Body of pancreas (tissue), 4 donors: ENCODE measurements around the gene C1QTNF12. TPM values are rescaled to one million over a fixed set of nuclear protein-coding genes. Genes with fewer than 3 reads are reported as not detected.

Experiments
- ATAC-seq: fragments of 150-250 bp; one replicate; pipeline ENCODE4 v1.9.1; 2016
- DNase-seq, 4 donors: peaks; one replicate each; pipeline ENCODE4 v3.0.0-alpha.2; 2019
- H3K27ac ChIP-seq, 4 donors: fragments of 200-600 bp; sonication (generic); 1 replicate in 3 of 4; 2 replicates in 1 of 4; pipeline versions ENCODE4 v1.5.1 to v1.6.1; 2016 to 2019; ENCODE audit warnings: mild to moderate bottlenecking in 1 of 4, mixed read lengths in 1 of 4, moderate library complexity in 1 of 4
- H3K27me3 ChIP-seq, 2 donors: fragments of 200-600 bp; sonication (generic); one replicate each; pipeline ENCODE4 v1.6.0; 2016; ENCODE audit warnings: mild to moderate bottlenecking in 1 of 2
- H3K36me3 ChIP-seq, 2 donors: fragments of 200-600 bp; sonication (generic); replicated peaks in 1 of 2; 2 replicates each; pipeline ENCODE4 v1.5.1; 2016; ENCODE audit warnings: low read depth in 2 of 2; ENCODE audit not compliant: insufficient read depth in 1 of 2
- H3K4me1 ChIP-seq: fragments of 200-600 bp; sonication (generic); one replicate; pipeline ENCODE4 v1.6.0; 2016
- H3K4me3 ChIP-seq, 2 donors: fragments of 200-600 bp; sonication (generic); 1 replicate in 1 of 2; 2 replicates in 1 of 2; pipeline ENCODE4 v1.5.1; 2016 to 2019
- H3K9me3 ChIP-seq, 3 donors: fragments of 200-600 bp; sonication (generic); 1 replicate in 2 of 3; 2 replicates in 1 of 3; pipeline ENCODE4 v1.5.1; 2016
- CTCF ChIP-seq, 7 experiments: fragments of 450-650 bp in 4 of 7; fragments of 200-600 bp in 3 of 7; sonication (generic) in 3 of 7; IDR thresholded peaks; one replicate each; pipeline ENCODE4 v1.5.1; 2016 to 2019; ENCODE audit warnings: antibody characterized with exemption in 7 of 7
- POLR2A ChIP-seq, 3 donors: fragments of 450-650 bp; IDR thresholded peaks; one replicate each; pipeline ENCODE4 v1.6.1; 2016; ENCODE audit warnings: antibody characterized with exemption in 3 of 3, mild to moderate bottlenecking in 2 of 3
- WGBS, 2 donors: methylation state at CpG; one replicate each; pipeline ENCODE4 v1.1.5; 2017; 5-methylcytosine and 5-hydroxymethylcytosine counted together
- intact Hi-C: fragments of 100-400 bp; cut with DNase I; formaldehyde crosslinking; loops from one replicate; pipeline ENCODE4 v1.15.1; 2023
- total RNA-seq, 2 donors: library from RNA; depleted of rRNA; stranded (reverse); fragments of >200 nt; gene quantifications; one replicate each; pipeline ENCODE4 v1.1.0, GENCODE V29; 2016

The C1QTNF12 gene
- not detected for total RNA-seq

GRCh38 chr1:1246577-1247340, at the start of gene C1QTNF12:
TSS of gene C1QTNF12 (minus strand) at chr1:1246722. CDS start at chr1:1246690, 32 bp downstream.
- intact Hi-C loops = no loop called here
- WGBS, 2 donors = 0 to 4% methylated on average over 2 to 64 of the region's 74 CpGs
- DNase-seq (no peak), ATAC-seq (no peak)
- Histone ChIP-seq H3K36me3 (no peaks in the 10 kb centered on the region), H3K9me3 (no peaks in the 10 kb centered on the region), H3K4me1 (no peaks in the 10 kb centered on the region), H3K27ac (no peak within 1 kb of the TSS), H3K27me3 (no peaks in the 10 kb centered on the region), H3K4me3 (no peak within 1 kb of the TSS)
- no peak for TF ChIP-seq POLR2A (IDR thresholded peaks at IDR 0.05)
- no peak for TF ChIP-seq CTCF (IDR thresholded peaks at IDR 0.05)

DNA sequence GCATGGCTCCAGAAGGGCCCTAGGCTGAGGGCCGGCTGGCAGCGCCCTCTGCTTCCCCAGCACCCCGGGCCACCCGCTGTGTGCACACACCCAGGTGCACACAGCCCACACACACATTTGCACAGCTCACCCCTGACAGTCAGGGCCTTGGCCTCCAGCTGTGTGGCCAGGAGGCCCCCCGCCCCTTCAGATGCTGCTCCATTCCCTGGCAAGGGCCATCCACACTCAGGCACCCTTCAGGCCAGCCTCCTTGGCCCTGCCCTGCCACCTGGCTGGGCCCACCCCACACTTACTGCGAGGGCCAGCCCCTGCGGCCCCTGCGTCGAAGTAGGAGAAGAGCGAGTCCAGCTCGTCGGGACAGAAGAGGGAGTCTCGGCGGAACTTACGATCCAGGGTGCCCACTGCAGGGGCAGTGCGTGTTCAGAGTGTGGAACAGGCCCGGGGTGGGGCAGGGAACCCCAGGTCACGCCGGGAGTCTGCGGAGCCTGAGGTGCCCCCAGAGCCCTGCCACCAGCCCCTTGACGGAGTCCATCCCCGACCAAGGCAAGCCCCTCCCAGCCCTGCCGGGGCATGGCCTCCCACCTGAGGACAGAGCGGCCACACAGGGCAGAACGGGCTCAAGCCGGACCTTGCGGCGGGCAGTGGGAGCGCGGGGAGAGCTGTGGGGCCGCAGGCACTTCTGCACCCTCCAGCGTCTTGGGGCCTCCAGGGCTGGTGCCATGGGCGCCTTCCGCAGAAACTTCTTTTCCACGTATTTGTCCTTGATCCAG, 48.8 kb upstream of the C1QTNF12 start:
- peaks cover 11% of the 10 kb centered on the region for H3K4me1 ChIP-seq
- no peak for TF ChIP-seq POLR2A (IDR thresholded peaks at IDR 0.05)
- TF ChIP-seq CTCF (IDR thresholded peaks at IDR 0.05) = no peak
- ATAC-seq (no peak), DNase-seq (no peak)
- intact Hi-C loops = loop anchor here (10.0 kb wide), 2 partner anchors 261 to 311 kb away; partner anchors contain the start of gene PERM1
- WGBS, 2 donors = 92 to 96% methylated on average over 25 to 35 of the region's 35 CpGs
- no peaks in the 10 kb centered on the region for H3K36me3 ChIP-seq
- no peak overlapping the region for H3K27ac ChIP-seq
- no peaks in the 10 kb centered on the region for H3K9me3 ChIP-seq
- H3K27me3 ChIP-seq = no peaks in the 10 kb centered on the region
- no peak overlapping the region for H3K4me3 ChIP-seq

DNA sequence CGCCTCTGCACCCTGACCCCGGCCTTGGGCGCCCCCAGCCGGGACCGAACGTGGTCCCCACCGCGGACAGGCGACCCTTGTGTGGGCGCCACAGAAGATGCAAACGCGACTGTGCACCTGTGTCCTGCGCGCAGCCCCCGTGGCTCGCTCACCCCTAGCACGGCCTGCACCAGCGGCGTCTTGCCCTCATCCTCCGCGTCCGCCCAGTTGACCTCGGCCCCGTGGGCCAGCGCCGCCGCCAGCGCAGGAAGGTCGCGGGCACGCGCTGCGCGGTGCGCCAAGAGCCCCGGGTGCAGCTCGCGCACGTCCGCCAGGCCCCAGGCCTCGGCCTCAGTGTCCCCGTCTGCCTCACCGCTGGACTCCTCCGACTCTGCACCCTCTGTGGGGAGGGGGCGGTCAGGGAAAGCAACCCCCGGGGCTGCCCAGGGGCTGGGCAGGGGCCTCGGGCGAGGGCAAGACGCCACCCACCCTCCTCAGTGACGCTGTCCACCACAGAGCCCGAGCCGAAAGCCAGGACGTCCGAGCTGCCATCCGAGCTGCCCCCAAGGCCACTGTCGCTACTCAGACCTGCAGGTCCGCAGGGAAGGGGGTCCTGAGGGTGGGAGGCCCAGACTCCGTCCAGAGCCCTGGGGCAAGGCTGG, 47.8 kb upstream of the C1QTNF12 start:
- no peak for DNase-seq
- no peaks in the 10 kb centered on the region for H3K9me3 ChIP-seq
- ATAC-seq = no peak
- H3K27ac ChIP-seq = no peak overlapping the region
- no peaks in the 10 kb centered on the region for H3K36me3 ChIP-seq
- peaks cover 11% of the 10 kb centered on the region for H3K4me1 ChIP-seq
- no peaks in the 10 kb centered on the region for H3K27me3 ChIP-seq
- 89% methylated on average over 37 of the region's 58 CpGs; no CpG with 5 or more reads in 1 of the 2 donors for WGBS, 2 donors
- H3K4me3 ChIP-seq = no peak overlapping the region
- intact Hi-C loops = loop anchor here (5.0 to 10.0 kb wide), 3 partner anchors 172 to 310 kb away; partner anchors contain the start of gene PERM1
- TF ChIP-seq CTCF (IDR thresholded peaks at IDR 0.05) (no peak), POLR2A (IDR thresholded peaks at IDR 0.05) (no peak)

DNA sequence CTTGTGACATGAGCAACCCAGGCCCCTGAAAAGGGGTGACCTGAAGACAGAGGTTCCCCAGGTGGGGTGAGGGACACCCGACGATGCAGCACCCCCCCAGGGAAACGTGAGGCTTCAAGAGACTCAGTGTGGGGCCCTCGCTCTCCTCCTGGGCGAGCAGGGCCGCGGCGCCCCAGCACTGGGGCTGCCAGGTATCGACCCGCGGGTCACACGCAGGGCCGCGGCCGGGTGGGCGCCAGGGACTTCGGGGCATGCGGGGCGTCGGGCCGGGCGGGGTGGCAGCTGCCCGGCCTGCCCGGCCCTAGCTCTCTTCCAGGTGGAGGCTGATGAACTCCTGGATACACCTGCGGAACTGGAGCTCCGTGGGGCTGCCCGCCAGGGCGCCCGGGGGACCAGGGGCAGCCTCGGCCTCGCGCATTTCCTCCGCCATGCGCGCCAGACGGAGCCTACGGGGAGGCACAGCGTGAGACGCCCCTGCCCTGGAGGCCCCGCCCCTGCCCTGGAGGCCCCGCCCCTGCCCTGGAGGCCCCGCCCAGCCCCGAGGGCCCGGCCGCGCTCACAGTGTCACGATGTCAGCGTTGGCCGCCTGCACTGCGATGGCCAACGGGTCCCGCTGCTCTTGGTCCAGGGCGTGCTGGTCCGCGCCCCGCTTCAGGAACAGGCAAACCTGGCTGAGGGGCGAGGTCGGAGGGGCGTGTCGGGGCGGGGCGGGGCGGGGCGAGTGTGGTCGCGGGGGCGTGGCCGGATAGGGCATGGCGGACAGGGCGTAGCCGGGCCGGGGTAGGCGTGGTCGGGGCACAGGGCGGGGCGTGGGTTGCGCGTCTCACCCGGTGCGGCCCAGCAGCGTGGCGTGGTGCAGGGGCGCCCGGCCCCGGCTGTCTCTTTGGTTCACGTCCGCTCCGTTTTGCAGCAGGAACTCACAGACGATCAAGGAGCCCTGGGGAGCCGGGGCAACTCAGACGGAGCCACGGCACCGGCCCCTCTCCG, 47.0 kb upstream of the C1QTNF12 start:
- H3K4me1 ChIP-seq = peaks cover 11% of the 10 kb centered on the region
- WGBS, 2 donors = 82 to 92% methylated on average over 11 to 85 of the region's 94 CpGs
- intact Hi-C loops = loop anchor here (5.0 to 10.0 kb wide), 3 partner anchors 171 to 309 kb away; partner anchors contain the start of gene PERM1
- no peak for TF ChIP-seq POLR2A (IDR thresholded peaks at IDR 0.05)
- no peak for TF ChIP-seq CTCF (IDR thresholded peaks at IDR 0.05)
- no peak overlapping the region for H3K4me3 ChIP-seq
- H3K27me3 ChIP-seq = no peaks in the 10 kb centered on the region
- H3K27ac ChIP-seq = no peak overlapping the region
- no peaks in the 10 kb centered on the region for H3K36me3 ChIP-seq
- ATAC-seq (no peak), DNase-seq (peak in 1 of 4 donors; percentile 44)
- no peaks in the 10 kb centered on the region for H3K9me3 ChIP-seq
